Activated naive CD4-positive, alpha-beta T cell treated with anti-CD3 and anti-CD28 coated beads, Interleukin-2, amount 10 ng/mL, durations not matched to agents 7 days and 5 days (primary cell): ENCODE results near the gene CADM1.

Source experiments
- CTCF ChIA-PET: fragments of 350-600 bp; sonication (Branson Sonifier 250); formaldehyde crosslinking; loops from one replicate; lab custom pipeline; 2021; ENCODE audit warnings: antibody characterized with exemption; lab: Charles Lee
- DNase-seq: peaks from one replicate; pipeline ENCODE4 v3.0.0-alpha.2; 2020
- H3K27ac Mint-ChIP-seq: one replicate; pipeline ENCODE4 v1.8.0; 2021; ENCODE audit warnings: mild to moderate bottlenecking, moderate library complexity, mixed read lengths
- H3K27me3 Mint-ChIP-seq: one replicate; pipeline ENCODE4 v1.8.0; 2021; ENCODE audit warnings: mild to moderate bottlenecking, mixed read lengths
- H3K36me3 Mint-ChIP-seq: one replicate; pipeline ENCODE4 v1.8.0; 2021; ENCODE audit warnings: mixed read lengths
- H3K4me1 Mint-ChIP-seq: one replicate; pipeline ENCODE4 v1.8.0; 2021; ENCODE audit warnings: mixed read lengths
- H3K4me3 Mint-ChIP-seq: one replicate; pipeline ENCODE4 v1.8.0; 2021; ENCODE audit warnings: mild to moderate bottlenecking, moderate library complexity, mixed read lengths
- H3K9me3 Mint-ChIP-seq: one replicate; pipeline ENCODE4 v1.8.0; 2021; ENCODE audit warnings: mixed read lengths

Gene CADM1

GRCh38 chr11:115267871-115268270 is 236.3 kb downstream of the CADM1 start:
- Mint-ChIP-seq H3K27ac (no peak overlapping the region), H3K4me1 (no peaks in the 10 kb centered on the region), H3K4me3 (no peak overlapping the region), H3K9me3 (no peaks in the 10 kb centered on the region), H3K36me3 (no peaks in the 10 kb centered on the region), H3K27me3 (no peaks in the 10 kb centered on the region)
- DNase-seq, result no peak
- CTCF ChIA-PET, result no interaction called here

DNA sequence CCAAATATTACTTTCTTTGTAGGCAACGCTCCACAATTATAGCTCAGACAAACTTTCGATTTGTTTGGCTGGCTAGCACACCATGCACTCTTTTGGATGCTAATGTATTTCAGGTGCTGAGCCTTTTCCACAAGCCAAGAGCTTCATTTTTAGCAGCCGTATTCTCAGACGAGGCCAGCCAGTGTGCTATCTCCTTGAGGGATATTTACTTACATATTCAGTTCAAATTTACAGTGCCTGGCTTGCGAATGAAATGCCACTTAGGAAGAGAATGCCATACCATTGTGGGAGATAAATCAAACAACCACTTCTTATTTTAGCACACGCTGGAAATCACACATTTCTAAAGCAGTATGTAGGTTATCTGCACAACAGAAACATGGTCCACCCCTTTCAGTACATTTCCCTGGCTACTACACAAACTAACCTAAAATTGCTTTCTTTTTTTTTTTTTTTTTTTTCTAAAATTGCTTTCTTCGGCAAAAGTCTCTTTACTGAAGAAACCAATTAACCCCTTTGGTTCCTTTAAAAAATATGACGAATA is 236.9 kb downstream of the CADM1 start:
- H3K36me3 Mint-ChIP-seq, result no peaks in the 10 kb centered on the region
- no peak overlapping the region for H3K27ac Mint-ChIP-seq
- H3K9me3 Mint-ChIP-seq, result no peaks in the 10 kb centered on the region
- CTCF ChIA-PET, result no interaction called here
- no peak overlapping the region for H3K4me3 Mint-ChIP-seq
- no peak for DNase-seq
- H3K4me1 Mint-ChIP-seq, result no peaks in the 10 kb centered on the region
- H3K27me3 Mint-ChIP-seq, result no peaks in the 10 kb centered on the region

GRCh38 chr11:115266066-115266639 is 238.1 kb downstream of the CADM1 start:
- DNase-seq, result no peak
- Mint-ChIP-seq H3K36me3 (no peaks in the 10 kb centered on the region), H3K4me3 (no peak overlapping the region), H3K9me3 (no peaks in the 10 kb centered on the region), H3K27ac (no peak overlapping the region), H3K4me1 (no peaks in the 10 kb centered on the region), H3K27me3 (no peaks in the 10 kb centered on the region)
- CTCF ChIA-PET, result no interaction called here

DNA sequence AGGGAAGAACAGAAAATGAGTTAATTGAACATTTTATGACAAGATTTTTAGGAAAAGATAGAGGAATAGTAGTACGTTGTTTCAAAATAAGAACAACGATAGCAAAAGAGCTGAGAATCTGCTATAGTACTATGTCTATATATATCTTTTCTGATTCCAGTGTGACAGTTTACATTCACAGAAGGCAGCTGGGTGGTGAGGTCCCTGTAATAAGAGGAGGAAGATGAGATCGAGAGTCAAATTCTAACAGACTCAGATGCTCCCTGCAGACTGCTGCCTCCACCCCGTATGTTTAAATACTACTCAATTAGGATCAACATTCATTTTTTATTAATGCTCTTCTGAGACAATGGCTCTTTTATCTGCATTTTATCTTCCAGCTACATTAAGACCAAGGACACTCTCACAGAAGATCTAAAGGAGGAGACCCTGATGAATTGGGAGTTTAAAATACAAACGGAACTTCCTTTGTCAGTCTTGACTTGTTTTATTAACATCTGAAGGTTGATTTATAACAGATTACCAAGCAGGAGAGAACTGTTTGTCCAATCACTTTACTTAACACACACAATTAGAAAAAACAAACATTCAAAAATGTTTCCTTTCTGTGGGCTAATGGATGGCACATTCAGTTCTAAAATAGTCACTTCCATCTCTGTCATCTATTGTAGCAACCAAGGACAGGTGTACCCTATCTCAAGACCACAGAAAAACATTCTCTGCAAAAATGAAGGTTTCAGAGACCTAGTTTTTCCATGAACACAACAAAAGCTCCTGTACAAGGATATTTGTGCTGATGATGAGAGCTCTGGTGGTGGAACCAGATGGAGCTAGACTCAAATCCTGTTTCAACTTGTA is 240.2 kb downstream of the CADM1 start:
- no peaks in the 10 kb centered on the region for H3K4me1 Mint-ChIP-seq
- no peaks in the 10 kb centered on the region for H3K27me3 Mint-ChIP-seq
- H3K36me3 Mint-ChIP-seq, result no peaks in the 10 kb centered on the region
- no peak overlapping the region for H3K4me3 Mint-ChIP-seq
- CTCF ChIA-PET, result no interaction called here
- H3K9me3 Mint-ChIP-seq, result no peaks in the 10 kb centered on the region
- no peak for DNase-seq
- no peak overlapping the region for H3K27ac Mint-ChIP-seq

- no peak for DNase-seq
- Mint-ChIP-seq H3K4me3 (no peak overlapping the region), H3K4me1 (no peaks in the 10 kb centered on the region), H3K36me3 (no peaks in the 10 kb centered on the region), H3K27ac (no peak overlapping the region), H3K27me3 (peaks cover 4% of the 10 kb centered on the region), H3K9me3 (no peaks in the 10 kb centered on the region)
- CTCF ChIA-PET, result interaction anchor here (1.2 kb wide), 1 partner anchor 9 kb away, joined by 3 read pairs; no protein-coding TSS in a partner anchor
These were observed 246.0 kb downstream of the CADM1 start for GRCh38 chr11:115258216-115258615.

- H3K4me1 Mint-ChIP-seq, result no peaks in the 10 kb centered on the region
- H3K36me3 Mint-ChIP-seq, result no peaks in the 10 kb centered on the region
- no peak for DNase-seq
- H3K27me3 Mint-ChIP-seq, result peaks cover 7% of the 10 kb centered on the region
- no peak overlapping the region for H3K27ac Mint-ChIP-seq
- H3K9me3 Mint-ChIP-seq, result no peaks in the 10 kb centered on the region
- no peak overlapping the region for H3K4me3 Mint-ChIP-seq
- CTCF ChIA-PET, result no interaction called here
These were observed 246.5 kb downstream of the CADM1 start for GRCh38 chr11:115257678-115258077.

DNA sequence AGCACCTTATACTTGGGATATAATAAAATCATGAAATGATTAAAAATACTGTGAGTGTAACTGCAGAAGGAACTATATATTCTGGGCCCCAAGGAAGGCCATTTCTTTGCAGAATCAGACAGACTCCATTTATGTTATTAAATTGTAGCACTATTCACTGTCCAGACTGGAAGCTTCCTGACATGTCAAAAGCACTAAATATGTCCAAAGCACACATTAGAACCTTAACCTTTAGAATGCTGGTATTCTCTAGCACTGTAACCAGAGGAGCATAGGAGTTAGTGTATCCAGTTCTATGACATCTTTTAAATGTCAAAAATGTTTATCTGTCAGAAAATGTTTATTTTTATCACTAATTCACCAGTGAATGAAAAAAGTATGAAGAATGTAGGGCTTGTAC is 246.9 kb downstream of the CADM1 start:
- Mint-ChIP-seq H3K27ac (no peak overlapping the region), H3K4me1 (no peaks in the 10 kb centered on the region), H3K9me3 (no peaks in the 10 kb centered on the region), H3K36me3 (no peaks in the 10 kb centered on the region), H3K4me3 (no peak overlapping the region), H3K27me3 (peaks cover 7% of the 10 kb centered on the region)
- DNase-seq, result no peak
- CTCF ChIA-PET, result no interaction called here

DNA sequence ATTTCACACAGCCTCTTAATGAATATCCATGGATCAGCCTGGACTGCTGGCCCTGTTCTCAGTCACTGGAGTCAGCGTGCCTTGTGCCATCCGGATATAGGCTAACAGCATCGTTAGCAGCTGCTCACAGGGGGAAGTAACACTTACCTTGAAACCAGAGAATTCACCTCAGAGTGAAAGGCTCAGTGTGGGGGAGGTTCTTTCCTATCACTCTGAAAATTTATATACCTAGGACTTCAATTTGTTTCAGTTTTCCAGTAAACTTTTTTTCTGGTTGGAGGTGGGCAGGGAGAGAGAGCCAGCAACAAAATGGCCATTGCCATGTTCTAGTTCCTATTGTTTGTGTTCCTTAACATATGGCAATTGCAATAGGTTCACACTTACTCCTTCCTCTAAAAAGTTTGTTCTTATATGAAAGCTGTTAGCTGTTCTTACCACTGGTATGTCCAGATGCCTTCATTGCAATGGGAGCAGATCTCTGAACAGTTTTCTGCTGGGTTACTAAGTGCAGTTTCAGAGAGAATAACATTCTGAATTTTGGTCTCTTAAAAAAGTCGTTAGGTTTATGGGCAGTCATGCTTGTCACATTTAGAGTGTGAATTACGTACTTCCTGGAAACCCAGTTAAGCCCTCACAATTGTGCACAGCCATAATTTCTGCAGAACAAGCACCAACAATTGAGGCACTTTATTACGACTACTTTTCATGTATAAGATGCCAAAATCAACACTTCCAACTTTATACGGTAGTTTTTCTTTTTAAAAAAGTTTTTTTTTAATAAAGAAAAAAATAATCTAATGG is 247.6 kb downstream of the CADM1 start:
- DNase-seq, result no peak
- no peaks in the 10 kb centered on the region for H3K36me3 Mint-ChIP-seq
- H3K27me3 Mint-ChIP-seq, result peaks cover 7% of the 10 kb centered on the region
- CTCF ChIA-PET, result no interaction called here
- H3K4me3 Mint-ChIP-seq, result no peak overlapping the region
- H3K4me1 Mint-ChIP-seq, result no peaks in the 10 kb centered on the region
- no peak overlapping the region for H3K27ac Mint-ChIP-seq
- H3K9me3 Mint-ChIP-seq, result no peaks in the 10 kb centered on the region

DNA sequence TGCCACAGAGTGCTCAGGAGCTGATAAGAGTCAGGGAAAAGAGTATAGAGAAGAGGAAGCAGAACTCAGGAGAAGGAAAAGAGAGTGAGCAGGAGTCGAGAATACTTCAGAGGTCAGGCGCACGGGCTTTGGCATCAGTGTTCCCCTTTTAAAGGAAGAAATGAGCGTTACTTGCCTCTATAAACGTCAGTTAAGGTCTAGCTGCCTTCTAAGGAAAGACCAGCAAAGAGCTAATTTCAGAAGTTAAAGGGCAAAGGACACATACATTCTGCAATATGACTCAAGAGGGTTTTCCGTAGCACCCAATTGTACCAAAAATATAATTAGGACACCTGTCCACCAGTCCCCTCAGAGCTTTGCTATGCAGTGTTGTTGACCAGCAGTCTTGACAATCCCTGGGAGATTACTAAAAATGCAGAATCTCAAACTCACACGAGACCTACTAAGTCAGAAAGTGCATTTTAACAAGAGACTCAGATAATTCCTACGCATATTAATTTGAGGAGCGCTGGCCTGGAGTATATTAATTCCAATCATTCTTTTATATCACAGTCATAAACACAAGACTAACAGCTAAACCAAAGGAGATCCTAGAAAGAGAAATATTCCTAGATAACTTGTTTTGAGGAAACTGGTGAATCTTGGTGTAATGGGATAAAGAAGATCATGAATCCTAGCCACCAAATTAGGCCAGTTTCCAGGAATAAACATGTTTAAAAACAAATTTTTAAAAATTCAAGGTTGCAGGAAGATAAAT is 249.0 kb downstream of the CADM1 start:
- H3K9me3 Mint-ChIP-seq, result no peaks in the 10 kb centered on the region
- H3K4me3 Mint-ChIP-seq, result no peak overlapping the region
- DNase-seq, result no peak
- CTCF ChIA-PET, result no interaction called here
- no peak overlapping the region for H3K27ac Mint-ChIP-seq
- H3K27me3 Mint-ChIP-seq, result peaks cover 7% of the 10 kb centered on the region
- H3K4me1 Mint-ChIP-seq, result no peaks in the 10 kb centered on the region
- H3K36me3 Mint-ChIP-seq, result no peaks in the 10 kb centered on the region

- Mint-ChIP-seq H3K4me1 (no peaks in the 10 kb centered on the region), H3K27me3 (peaks cover 7% of the 10 kb centered on the region), H3K27ac (no peak overlapping the region), H3K4me3 (no peak overlapping the region), H3K36me3 (no peaks in the 10 kb centered on the region), H3K9me3 (no peaks in the 10 kb centered on the region)
- CTCF ChIA-PET, result no interaction called here
- no peak for DNase-seq
These were observed 253.1 kb downstream of the CADM1 start for GRCh38 chr11:115251126-115251525.

DNA sequence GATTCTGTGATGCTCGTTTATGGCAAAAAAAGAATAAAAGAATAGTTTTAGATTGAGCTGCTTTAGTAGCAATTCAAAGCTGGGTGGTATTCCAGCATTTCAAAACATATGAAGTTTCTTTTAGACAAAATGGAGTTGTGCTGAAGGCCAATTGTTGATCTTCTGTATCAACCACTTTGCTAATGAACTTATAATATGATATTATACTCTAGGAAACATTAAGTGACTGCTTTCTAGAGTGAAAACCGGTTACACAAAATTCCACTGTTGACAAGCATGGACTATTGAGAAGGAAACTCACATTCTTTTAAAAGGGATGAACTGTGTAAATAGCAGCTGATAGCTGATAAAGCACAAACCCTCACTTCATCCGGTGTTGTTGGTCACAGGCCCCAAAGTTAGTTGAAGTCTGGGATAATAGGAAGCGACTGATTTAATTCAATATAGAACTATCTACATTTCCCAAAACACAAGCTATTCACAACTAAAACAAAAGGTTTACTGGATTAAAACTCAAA is 255.1 kb downstream of the CADM1 start:
- Mint-ChIP-seq H3K4me3 (no peak overlapping the region), H3K36me3 (no peaks in the 10 kb centered on the region), H3K4me1 (no peaks in the 10 kb centered on the region), H3K27me3 (peaks cover 3% of the 10 kb centered on the region), H3K27ac (no peak overlapping the region), H3K9me3 (no peaks in the 10 kb centered on the region)
- no peak for DNase-seq
- CTCF ChIA-PET, result interaction anchor here (0.8 to 1.1 kb wide), 2 partner anchors 10 to 22 kb away, joined by 3 read pairs; no protein-coding TSS in a partner anchor

GRCh38 chr11:115247953-115248352 is 256.3 kb downstream of the CADM1 start:
- Mint-ChIP-seq H3K4me3 (no peak overlapping the region), H3K27ac (no peak overlapping the region), H3K4me1 (no peaks in the 10 kb centered on the region), H3K27me3 (peaks cover 2% of the 10 kb centered on the region), H3K36me3 (no peaks in the 10 kb centered on the region), H3K9me3 (no peaks in the 10 kb centered on the region)
- no peak for DNase-seq
- CTCF ChIA-PET, result no interaction called here

GRCh38 chr11:115247361-115247760 is 256.9 kb downstream of the CADM1 start:
- no peaks in the 10 kb centered on the region for H3K9me3 Mint-ChIP-seq
- no peaks in the 10 kb centered on the region for H3K36me3 Mint-ChIP-seq
- H3K27ac Mint-ChIP-seq, result no peak overlapping the region
- CTCF ChIA-PET, result no interaction called here
- H3K4me3 Mint-ChIP-seq, result no peak overlapping the region
- no peak for DNase-seq
- no peaks in the 10 kb centered on the region for H3K27me3 Mint-ChIP-seq
- no peaks in the 10 kb centered on the region for H3K4me1 Mint-ChIP-seq
